ENCODE results near the gene COL13A1.

Gene COL13A1

GRCh38 chr10:69906425-69906824, 104.7 kb downstream of the COL13A1 start:
- DNase-seq (ENCODE audit: low spot score) = no peak

- no peak for DNase-seq (ENCODE audit: low spot score)
Measured at GRCh38 chr10:69907517-69907916, 105.8 kb downstream of the COL13A1 start.

DNA sequence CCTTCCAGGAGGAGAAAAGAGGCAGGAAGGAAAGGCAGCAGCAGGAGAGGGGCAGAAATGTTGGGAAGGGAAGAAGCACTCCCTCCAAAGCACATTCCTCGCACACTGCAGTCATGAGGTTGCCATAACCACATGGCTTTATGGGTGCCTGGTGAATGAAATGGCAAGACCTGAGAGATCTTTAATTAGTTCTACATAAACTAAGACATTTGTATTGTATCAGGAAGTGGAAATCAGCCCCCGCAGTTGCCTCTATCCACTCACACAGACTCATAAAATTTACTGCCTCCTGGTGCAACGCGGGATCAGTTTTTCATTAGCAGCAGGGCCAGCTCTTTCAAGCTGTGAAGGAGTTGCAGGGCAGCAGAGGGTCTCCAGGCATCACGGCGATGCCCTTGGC, 106.4 kb downstream of the COL13A1 start:
- DNase-seq (ENCODE audit: low spot score) = no peak

- no peak for DNase-seq (ENCODE audit: low spot score)
Measured at GRCh38 chr10:69910561-69910960, 108.9 kb downstream of the COL13A1 start.

GRCh38 chr10:69911613-69912528, 110.2 kb downstream of the COL13A1 start:
- peak; percentile 90 for DNase-seq (ENCODE audit: low spot score)

DNA sequence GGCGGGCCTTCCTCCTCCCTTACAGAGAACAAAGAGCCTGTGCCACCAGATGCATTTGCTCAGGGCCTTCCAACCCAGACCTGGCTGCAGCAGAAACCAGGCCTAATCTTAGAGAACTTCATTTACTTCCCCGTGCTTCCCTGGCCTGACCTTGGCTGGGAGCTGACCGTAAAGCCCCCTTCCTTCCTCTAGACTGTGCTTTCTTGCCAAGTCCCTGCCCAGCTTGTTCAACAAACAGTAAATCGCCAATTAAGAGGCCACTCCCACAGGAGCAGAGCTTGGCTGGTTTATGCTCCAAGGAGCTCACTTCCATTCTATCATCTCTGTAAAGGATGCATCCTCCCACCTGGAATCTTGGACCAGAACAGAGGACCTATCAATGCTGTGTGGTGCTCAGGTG, 110.9 kb downstream of the COL13A1 start:
- DNase-seq (ENCODE audit: low spot score) = no peak

- no peak for DNase-seq (ENCODE audit: low spot score)
Measured at GRCh38 chr10:69913606-69914382, 112.1 kb downstream of the COL13A1 start.

GRCh38 chr10:69914398-69915214, 112.9 kb downstream of the COL13A1 start:
- DNase-seq (ENCODE audit: low spot score) = peak; percentile 87

- DNase-seq (ENCODE audit: low spot score) = no peak
Measured at GRCh38 chr10:69915215-69915560, 113.5 kb downstream of the COL13A1 start.

GRCh38 chr10:69916118-69916517, 114.4 kb downstream of the COL13A1 start:
- DNase-seq (ENCODE audit: low spot score) = no peak

GRCh38 chr10:69918036-69918435, 116.3 kb downstream of the COL13A1 start:
- no peak for DNase-seq (ENCODE audit: low spot score)

DNA sequence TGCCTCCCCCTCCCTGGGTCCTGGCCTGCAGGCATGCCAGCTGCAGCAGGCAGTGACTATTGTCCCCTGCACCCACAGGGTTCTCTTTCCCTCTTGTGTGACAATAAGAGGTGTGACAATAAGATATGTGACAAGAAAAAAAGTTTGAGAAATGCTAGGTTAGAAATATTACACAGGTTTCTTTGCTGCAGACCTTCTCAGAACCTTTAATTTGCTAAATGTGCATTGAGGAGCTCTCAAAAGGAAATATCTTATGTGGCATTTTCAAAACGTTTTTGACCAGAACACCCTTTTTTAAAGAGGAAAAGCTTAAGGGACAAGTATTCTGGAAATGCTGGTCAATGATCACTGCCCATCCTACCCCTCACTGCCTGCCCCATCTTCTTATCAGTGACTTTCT, 117.5 kb downstream of the COL13A1 start:
- no peak for DNase-seq (ENCODE audit: low spot score)

GRCh38 chr10:69925111-69925510, 123.4 kb downstream of the COL13A1 start:
- DNase-seq (ENCODE audit: low spot score) = no peak

DNA sequence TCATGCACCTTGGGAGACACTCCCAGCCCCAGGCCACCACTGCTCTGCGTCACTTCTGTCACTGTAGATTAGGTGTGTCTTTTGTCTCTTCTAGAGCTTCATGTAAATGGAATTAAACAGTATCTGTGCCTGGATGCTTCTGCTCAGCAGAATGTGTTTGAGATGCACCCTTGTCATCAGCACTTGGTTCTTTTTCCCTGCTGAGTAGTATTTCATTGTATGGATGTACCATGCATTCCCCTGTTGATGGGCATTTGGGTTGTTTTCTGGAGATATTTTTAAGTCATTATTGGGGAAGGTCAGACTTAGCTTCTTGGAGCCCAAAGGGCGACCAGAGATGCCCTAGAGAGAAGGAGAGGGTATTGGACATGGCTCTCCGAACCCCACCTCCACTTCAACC, 126.6 kb downstream of the COL13A1 start:
- DNase-seq (ENCODE audit: low spot score) = no peak

DNA sequence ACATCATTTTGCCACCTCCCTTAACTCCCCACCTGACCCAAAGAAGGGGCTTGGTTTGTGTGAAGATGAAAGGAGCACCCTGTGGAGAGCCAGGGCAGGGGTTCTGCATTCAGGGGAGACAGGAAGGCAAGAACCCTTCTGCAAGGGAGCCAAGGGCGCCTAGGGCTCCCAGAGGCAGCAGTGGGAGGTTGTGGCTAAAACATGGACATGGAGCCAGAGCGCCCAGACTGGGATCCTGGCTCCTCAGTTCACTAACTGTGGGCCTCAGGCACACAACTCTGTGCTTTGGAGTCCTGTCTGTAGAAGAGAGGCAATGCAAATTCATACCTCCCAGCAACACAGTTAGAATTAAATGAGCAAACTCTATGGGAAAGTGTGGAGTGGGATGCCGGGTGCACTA, 127.9 kb downstream of the COL13A1 start:
- DNase-seq (ENCODE audit: low spot score) = no peak

- DNase-seq (ENCODE audit: low spot score) = no peak
Measured at GRCh38 chr10:69934768-69935167, 133.1 kb downstream of the COL13A1 start.

DNA sequence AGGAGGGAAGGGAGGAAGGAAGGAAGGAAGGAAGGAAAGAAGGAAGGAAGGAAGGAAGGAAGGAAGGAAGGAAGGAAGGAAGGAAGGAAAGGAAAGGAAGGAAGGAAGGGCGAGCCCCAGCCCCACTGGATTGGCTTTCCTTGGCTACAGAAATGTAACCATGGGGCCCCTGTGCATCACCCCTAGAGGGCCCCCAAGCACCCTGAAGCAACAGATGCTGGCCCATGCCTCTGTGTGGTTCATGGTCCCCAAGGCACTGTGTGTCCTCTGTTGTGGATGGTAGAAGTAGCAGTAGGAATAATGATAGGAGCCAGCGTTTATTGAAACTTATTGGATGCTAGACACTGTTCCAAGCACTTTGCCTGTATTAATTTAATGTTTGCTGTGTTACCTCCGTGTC, 134.4 kb downstream of the COL13A1 start:
- no peak for DNase-seq (ENCODE audit: low spot score)

GRCh38 chr10:69938541-69938991, 136.9 kb downstream of the COL13A1 start:
- no peak for DNase-seq (ENCODE audit: low spot score)

GRCh38 chr10:69939061-69939460, 137.4 kb downstream of the COL13A1 start:
- no peak for DNase-seq (ENCODE audit: low spot score)

DNA sequence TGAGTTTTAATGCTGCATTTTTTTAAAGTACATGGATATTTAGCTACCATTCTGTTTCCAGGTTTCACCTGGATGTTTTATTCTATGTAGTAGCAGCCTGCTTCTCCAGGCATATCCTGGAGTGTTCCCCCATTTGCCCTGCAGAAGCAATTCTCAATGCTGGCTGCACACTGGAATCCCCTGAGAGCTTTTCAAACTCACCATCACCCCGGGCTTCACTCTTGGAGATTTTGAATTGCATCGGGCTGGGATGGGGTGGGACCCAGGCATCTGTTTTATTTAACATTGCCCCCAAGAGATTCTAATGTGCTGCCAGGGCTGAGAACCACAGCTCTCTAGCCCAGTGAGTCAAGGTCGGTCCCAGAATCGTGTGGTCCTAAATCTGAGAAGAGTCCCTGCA, 137.8 kb downstream of the COL13A1 start:
- DNase-seq (ENCODE audit: low spot score) = no peak

- no peak for DNase-seq (ENCODE audit: low spot score)
Measured at GRCh38 chr10:69941730-69942129, 140.0 kb downstream of the COL13A1 start.

- DNase-seq (ENCODE audit: low spot score) = no peak
Measured at GRCh38 chr10:69943292-69943820, 141.7 kb downstream of the COL13A1 start.

All from cerebellar cortex (tissue), 1 donor.